ENCODE measurements around the gene PRPF38B. TPM values are rescaled to one million over a fixed set of nuclear protein-coding genes. Genes with fewer than 3 reads are reported as not detected.
"Not testable (repeated sequence)": the region's sequence is repeated elsewhere in the genome, so short reads cannot be mapped to it uniquely, and the experiment has no call there.

The PRPF38B gene
- polyA plus RNA-seq, 6 donors from 2014 or later, result 19.7 to 38.7 (median 21.1) TPM

DNA sequence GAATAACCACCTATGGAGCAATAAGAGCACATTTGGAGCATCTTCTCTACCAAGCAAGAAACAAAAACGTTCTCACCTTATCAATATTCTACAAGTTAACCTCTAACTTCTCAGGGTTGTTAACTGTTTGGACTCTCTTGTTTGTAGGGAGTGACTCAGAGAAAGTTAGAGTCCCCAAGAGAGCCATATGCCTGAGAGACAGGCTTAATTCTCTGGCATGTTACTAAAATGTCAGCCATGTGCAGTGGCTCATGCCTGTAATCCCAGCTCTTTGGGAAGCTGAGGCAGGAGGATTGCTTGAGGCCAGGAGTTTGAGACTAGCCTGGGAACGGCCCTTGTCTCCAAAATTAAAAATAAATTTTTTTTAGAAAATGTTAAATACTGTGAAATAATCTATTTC is 27.0 kb upstream of the PRPF38B start:
- no peaks in the 10 kb centered on the region for H3K36me3 Mint-ChIP-seq
- ATAC-seq (ENCODE audit: low read depth in 2 of 2), result no peak
- no peak overlapping the region for H3K4me3 Mint-ChIP-seq
- no peak for DNase-seq
- peak overlapping the region in 1 of 6 donors; percentile 16 for H3K27ac Mint-ChIP-seq
- H3K9me3 Mint-ChIP-seq, result peaks cover 0 to 2% (median 0%) of the 10 kb centered on the region in 7 donors
- peaks cover 4 to 12% (median 9%) of the 10 kb centered on the region in 3 donors for H3K27me3 Mint-ChIP-seq
- H3K4me1 Mint-ChIP-seq, result peaks cover 0 to 19% (median 0%) of the 10 kb centered on the region in 3 donors

DNA sequence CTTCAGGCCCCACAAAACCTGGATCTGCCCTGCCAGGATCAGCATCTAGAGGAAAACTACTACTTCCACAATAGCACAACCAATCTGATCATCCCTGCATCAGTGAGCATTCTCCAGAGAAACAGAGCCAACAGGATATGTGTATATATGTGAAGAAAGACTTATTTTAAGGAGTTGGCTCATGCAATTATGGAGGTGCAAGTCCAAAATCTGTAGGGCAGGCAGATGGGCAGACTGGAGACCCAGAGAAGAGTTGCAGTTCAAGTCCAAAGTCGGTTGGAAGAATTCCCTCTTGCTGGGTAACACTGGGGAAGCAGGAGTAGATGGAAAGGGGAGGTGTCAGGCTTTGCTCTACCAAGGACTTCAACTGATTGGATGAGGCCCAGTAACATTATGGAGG is 26.3 kb upstream of the PRPF38B start:
- no peak for ATAC-seq (ENCODE audit: low read depth in 2 of 2)
- peaks cover 0 to 14% (median 0%) of the 10 kb centered on the region in 3 donors for H3K4me1 Mint-ChIP-seq
- no peak for DNase-seq
- H3K4me3 Mint-ChIP-seq, result no peak overlapping the region
- H3K36me3 Mint-ChIP-seq, result no peaks in the 10 kb centered on the region
- peaks cover 4 to 16% (median 13%) of the 10 kb centered on the region in 3 donors for H3K27me3 Mint-ChIP-seq
- no peaks in the 10 kb centered on the region for H3K9me3 Mint-ChIP-seq
- no peak overlapping the region for H3K27ac Mint-ChIP-seq

GRCh38 chr1:108667422-108667821 is 24.7 kb upstream of the PRPF38B start:
- H3K27ac Mint-ChIP-seq; H3K9me3 Mint-ChIP-seq; H3K36me3 Mint-ChIP-seq; H3K4me1 Mint-ChIP-seq; ATAC-seq (ENCODE audit: low read depth in 2 of 2); DNase-seq; H3K4me3 Mint-ChIP-seq: not testable (repeated sequence)
- H3K27me3 Mint-ChIP-seq, result peaks cover 11 to 30% (median 26%) of the 10 kb centered on the region in 3 donors

DNA sequence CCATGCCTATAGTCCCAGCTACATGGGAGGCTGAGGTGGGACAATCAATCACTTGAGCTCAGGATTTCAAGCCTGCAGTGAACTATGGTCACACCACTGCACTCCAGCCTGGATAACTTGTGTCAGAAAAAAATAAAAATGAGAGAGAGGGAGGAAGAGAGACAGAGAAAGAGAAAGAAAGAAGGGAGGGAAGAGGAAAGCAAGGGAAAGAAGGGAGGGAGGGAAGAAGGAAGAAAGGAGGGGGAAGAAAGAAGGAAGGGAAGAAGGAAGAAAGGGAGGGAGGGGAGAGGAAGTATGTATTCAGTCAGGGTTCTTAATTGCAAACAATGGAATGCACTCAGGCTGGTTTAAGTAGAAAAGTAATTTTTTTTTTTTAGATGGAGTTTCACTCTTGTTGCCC is 23.3 kb upstream of the PRPF38B start:
- H3K9me3 Mint-ChIP-seq, result peaks cover 0 to 1% (median 0%) of the 10 kb centered on the region in 7 donors
- H3K4me3 Mint-ChIP-seq, result no peak overlapping the region
- ATAC-seq (ENCODE audit: low read depth in 2 of 2) (no peak), DNase-seq (no peak)
- peaks cover 0 to 3% (median 0%) of the 10 kb centered on the region in 3 donors for H3K4me1 Mint-ChIP-seq
- no peak overlapping the region for H3K27ac Mint-ChIP-seq
- peaks cover 11 to 34% (median 31%) of the 10 kb centered on the region in 3 donors for H3K27me3 Mint-ChIP-seq
- no peaks in the 10 kb centered on the region for H3K36me3 Mint-ChIP-seq

- DNase-seq (no peak), ATAC-seq (ENCODE audit: low read depth in 2 of 2) (no peak)
- H3K9me3 Mint-ChIP-seq, result peaks cover 0 to 1% (median 0%) of the 10 kb centered on the region in 7 donors
- H3K4me3 Mint-ChIP-seq, result no peak overlapping the region
- peaks cover 11 to 40% (median 31%) of the 10 kb centered on the region in 3 donors for H3K27me3 Mint-ChIP-seq
- peaks cover 0 to 3% (median 0%) of the 10 kb centered on the region in 3 donors for H3K4me1 Mint-ChIP-seq
- H3K27ac Mint-ChIP-seq, result no peak overlapping the region
- no peaks in the 10 kb centered on the region for H3K36me3 Mint-ChIP-seq
These were observed 22.4 kb upstream of the PRPF38B start for GRCh38 chr1:108669679-108670078.

DNA sequence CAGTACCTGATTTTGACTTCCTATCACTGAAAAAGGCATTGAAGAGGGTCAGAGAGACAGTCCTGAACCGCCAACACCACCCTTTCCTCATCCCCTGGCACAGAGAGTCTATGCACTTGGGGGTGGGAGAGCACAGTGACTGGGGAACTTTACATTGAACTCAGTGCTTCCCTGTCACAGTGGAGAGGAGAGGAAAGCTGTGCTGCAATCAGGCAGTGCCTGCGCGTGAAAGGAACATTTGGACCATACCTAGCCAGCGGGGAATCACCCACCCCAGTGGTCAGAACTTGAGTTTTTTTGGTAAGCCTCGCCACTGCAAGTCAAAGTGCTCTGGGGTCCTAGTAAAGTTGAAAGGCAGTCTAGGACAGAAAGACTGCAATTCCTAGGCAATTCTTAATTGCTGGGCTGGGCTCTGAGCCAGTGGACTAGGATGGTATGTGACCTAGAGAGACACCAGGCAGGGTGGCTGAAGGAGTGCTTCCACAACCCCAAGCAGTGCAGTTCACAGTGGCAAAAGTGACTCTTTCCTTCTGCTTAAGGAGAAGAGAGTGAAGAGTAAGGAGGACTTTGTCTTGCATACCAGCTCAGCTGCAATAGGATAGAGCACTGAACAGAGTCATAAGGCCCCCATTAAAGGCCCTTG is 21.9 kb upstream of the PRPF38B start:
- Mint-ChIP-seq H3K4me1 (peaks cover 0 to 3% (median 0%) of the 10 kb centered on the region in 3 donors), H3K36me3 (no peaks in the 10 kb centered on the region), H3K9me3 (peaks cover 0 to 3% (median 0%) of the 10 kb centered on the region in 7 donors), H3K4me3 (no peak overlapping the region), H3K27ac (no peak overlapping the region), H3K27me3 (peaks cover 11 to 42% (median 31%) of the 10 kb centered on the region in 3 donors)
- DNase-seq, result no peak
- no peak for ATAC-seq (ENCODE audit: low read depth in 2 of 2)

DNA sequence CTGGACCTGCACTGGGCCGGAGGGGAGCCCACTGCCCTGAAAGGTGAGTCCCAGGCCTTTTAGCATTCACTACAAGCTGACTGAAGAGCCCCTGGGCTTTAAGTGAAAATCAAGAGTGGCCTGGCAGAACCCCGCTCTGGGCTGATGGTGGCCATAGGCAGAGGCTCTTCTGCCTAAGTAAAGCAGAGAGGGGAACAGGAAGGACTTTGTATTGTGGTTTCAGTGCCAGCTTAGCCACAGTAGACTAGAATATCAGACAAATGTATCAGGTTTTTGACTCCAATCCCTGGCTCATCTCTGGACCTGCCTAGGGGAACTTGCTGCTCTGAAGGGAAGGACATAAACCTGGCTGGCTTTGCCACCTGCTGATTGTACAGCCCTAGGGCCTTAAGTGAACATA is 21.0 kb upstream of the PRPF38B start:
- Mint-ChIP-seq H3K27me3 (peaks cover 11 to 42% (median 31%) of the 10 kb centered on the region in 3 donors), H3K27ac (no peak overlapping the region), H3K9me3 (peaks cover 0 to 3% (median 0%) of the 10 kb centered on the region in 7 donors), H3K4me1 (peaks cover 0 to 3% (median 0%) of the 10 kb centered on the region in 3 donors), H3K36me3 (no peaks in the 10 kb centered on the region), H3K4me3 (no peak overlapping the region)
- ATAC-seq (ENCODE audit: low read depth in 2 of 2) (no peak), DNase-seq (no peak)

DNA sequence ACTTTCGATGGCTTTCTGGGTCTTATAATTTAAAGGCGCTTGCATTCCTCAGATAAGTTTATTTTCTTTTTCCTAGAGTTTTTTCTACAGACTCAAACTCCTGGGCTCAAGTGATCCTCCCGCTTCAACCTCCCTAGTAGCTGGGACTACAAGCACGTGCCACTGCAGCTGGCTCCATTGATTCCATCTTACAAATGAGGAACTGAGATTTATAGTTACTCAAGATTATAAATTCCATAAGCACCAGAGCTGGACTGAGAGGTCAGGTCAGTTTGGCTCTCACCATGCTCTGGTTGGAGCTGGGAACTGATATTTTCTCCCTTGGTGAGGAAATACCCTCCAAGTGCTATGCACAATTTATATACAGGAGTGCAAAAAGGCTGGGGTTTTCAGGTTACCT is 13.4 kb upstream of the PRPF38B start:
- Mint-ChIP-seq H3K36me3 (no peaks in the 10 kb centered on the region), H3K27me3 (peaks cover 11 to 25% (median 16%) of the 10 kb centered on the region in 3 donors), H3K4me1 (peaks cover 0 to 6% (median 0%) of the 10 kb centered on the region in 3 donors), H3K4me3 (peak overlapping the region in 1 of 8 donors; percentile 3), H3K9me3 (peaks cover 0 to 3% (median 0%) of the 10 kb centered on the region in 7 donors), H3K27ac (no peak overlapping the region)
- DNase-seq, result no peak
- peak; percentile 41 to 65 for ATAC-seq (ENCODE audit: low read depth in 2 of 2)

GRCh38 chr1:108679586-108680213 is 12.4 kb upstream of the PRPF38B start:
- Mint-ChIP-seq H3K27ac (no peak overlapping the region), H3K27me3 (peaks cover 7 to 28% (median 16%) of the 10 kb centered on the region in 3 donors)

DNA sequence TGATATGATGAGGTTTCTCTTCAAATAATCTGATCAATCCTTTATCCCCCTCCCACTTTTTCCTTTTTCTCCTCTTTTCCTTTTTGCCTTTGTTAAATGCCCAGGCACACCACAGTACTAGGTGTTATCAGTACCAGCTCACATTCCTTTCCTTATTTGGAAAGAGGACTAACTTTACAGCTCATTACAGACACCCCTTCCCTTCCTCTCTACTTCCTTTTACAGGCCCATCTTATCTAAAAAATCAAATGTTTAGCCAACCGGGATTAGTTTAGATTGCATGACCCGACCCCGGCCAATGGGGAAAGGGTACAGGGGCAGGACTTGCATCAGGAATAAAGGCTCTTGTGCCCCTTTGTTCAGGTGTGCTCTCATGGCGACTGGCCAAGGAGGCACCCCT is 10.4 kb upstream of the PRPF38B start:
- DNase-seq; H3K9me3 Mint-ChIP-seq; H3K27ac Mint-ChIP-seq; ATAC-seq (ENCODE audit: low read depth in 2 of 2); H3K4me1 Mint-ChIP-seq; H3K36me3 Mint-ChIP-seq: not testable (repeated sequence)
- Mint-ChIP-seq H3K27me3 (peaks cover 5 to 28% (median 20%) of the 10 kb centered on the region in 3 donors), H3K4me3 (peak overlapping the region in 1 of 8 donors; percentile 69)

More at GRCh38 chr1:108679586-108680213, 12.4 kb upstream of the PRPF38B start:
- Mint-ChIP-seq H3K4me3 (no peak overlapping the region), H3K4me1 (peaks cover 0 to 6% (median 0%) of the 10 kb centered on the region in 3 donors), H3K9me3 (peaks cover 0 to 2% (median 0%) of the 10 kb centered on the region in 7 donors), H3K36me3 (no peaks in the 10 kb centered on the region)
- DNase-seq (no peak), ATAC-seq (ENCODE audit: low read depth in 2 of 2) (no peak)

DNA sequence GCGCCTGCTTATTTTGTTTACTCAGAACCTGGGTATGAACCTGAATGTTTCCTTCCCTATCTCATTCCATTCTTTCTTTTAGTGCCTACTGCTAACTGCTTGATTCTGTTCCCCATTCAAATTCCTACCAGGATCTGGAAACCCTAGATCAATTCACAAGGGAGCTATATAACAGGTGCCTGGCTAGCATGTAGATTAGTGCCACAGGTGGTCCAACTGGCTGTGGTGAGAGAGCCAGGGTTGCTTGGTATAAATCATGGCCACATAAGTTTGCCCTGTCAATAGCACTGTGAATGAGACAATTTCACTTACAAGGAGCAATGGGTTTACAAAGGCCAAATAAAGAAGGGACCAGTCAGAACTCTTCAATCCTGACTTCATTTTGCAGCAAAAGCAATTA is 6.6 kb upstream of the PRPF38B start:
- Mint-ChIP-seq H3K36me3 (no peaks in the 10 kb centered on the region), H3K4me1 (peaks cover 0 to 4% (median 3%) of the 10 kb centered on the region in 3 donors), H3K27ac (no peak overlapping the region), H3K9me3 (no peaks in the 10 kb centered on the region), H3K27me3 (peaks cover 5 to 34% (median 15%) of the 10 kb centered on the region in 3 donors), H3K4me3 (no peak overlapping the region)
- DNase-seq, result no peak
- no peak for ATAC-seq (ENCODE audit: low read depth in 2 of 2)

DNA sequence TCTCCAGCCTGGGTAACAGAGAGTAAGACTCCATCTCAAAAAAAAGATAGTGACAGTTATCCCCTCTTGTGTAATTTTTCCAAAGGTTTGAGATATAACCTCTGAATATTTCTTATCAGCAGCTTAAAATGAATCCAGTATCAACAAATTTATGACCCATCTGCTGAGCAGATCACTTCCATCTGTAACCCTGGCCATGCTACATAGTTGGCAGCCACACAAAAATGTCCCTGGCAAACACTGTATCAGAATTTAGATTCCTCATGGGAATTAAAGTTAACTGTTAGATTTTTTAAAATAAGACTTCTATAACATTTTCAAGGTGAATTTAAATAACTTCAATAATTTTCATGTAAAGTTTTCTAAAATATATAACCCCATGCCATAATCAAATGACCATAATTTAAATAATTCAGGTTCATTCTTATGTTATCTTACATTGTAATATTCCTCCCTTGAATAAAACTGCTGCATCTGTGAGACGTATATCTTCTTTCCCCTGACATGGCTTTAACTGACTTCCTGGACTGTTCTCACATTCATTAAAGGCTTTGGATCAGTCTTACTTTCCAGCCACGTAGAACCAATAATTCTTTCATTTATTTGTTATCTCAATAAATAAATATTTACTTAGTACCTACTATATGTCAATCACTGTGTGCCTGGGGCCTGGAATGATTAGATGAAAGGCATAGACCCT is 5.3 kb upstream of the PRPF38B start:
- Mint-ChIP-seq H3K4me3 (no peak overlapping the region), H3K9me3 (no peaks in the 10 kb centered on the region), H3K27me3 (peaks cover 5 to 24% (median 15%) of the 10 kb centered on the region in 3 donors), H3K4me1 (peaks cover 5 to 15% (median 15%) of the 10 kb centered on the region in 3 donors), H3K27ac (no peak overlapping the region), H3K36me3 (no peaks in the 10 kb centered on the region)
- ATAC-seq (ENCODE audit: low read depth in 2 of 2), result no peak
- no peak for DNase-seq

DNA sequence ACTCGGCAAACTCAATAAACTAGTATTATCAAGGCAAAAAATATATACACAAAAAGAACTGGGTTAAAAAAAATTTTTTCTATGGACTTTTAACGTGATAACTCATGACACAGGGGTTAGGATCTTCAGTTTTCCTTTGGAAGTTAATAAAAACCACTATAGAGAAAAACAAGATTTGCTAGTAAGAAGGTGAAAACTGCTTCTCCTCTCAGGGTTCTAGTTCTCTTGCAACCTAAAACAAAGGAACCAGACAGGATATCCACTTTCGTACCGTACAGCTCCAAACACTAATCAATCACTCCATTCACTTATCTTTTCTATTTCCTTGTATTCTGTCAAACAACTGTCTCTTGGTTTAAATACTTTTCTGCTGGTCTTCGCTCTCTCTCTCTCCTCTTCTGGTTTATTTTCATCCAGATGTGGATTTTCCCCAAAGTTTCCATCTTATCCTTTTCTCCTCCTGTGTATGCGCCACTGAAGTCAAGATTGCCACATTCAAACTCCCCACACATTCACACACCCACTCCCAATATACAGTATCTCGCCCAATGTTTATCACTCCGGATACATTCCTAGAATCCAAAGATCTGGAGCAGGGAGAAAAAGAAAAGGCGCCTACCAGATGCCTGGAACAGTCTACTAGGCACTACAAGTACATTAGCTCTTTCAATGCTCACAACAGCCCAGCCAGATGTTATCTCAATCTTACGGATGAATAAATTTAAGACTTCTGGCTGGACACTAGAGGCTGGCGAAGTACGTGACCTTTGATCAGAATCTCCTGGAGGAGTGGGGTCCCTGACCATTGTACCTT is 775 bp upstream of the PRPF38B start:
- ATAC-seq (ENCODE audit: low read depth in 2 of 2) (no peak), DNase-seq (no peak)
- Mint-ChIP-seq H3K27me3 (peaks cover 0 to 7% (median 0%) of the 10 kb centered on the region in 3 donors), H3K27ac (peak overlapping the region; percentile 97 to 100 (median 98)), H3K4me3 (peak overlapping the region; percentile 89 to 100 (median 97)), H3K36me3 (peaks cover 0 to 7% of the 10 kb centered on the region in 2 donors), H3K9me3 (no peaks in the 10 kb centered on the region), H3K4me1 (peaks cover 26 to 47% (median 43%) of the 10 kb centered on the region in 3 donors)
